Vagina (tissue), 2 donors: ENCODE results near the gene TRIM47.

Experiments used
- POLR2A ChIP-seq, 2 donors: fragments of 450-650 bp; IDR thresholded peaks; one replicate each; pipeline ENCODE4 v1.6.1; 2017; ENCODE audit warnings: antibody characterized with exemption in 2 of 2, mild to moderate bottlenecking in 2 of 2, moderate library complexity in 2 of 2
- POLR2AphosphoS5 ChIP-seq, 2 donors: sonication (generic); formaldehyde crosslinking; IDR thresholded peaks; one replicate each; pipeline ENCODE4 v1.9.0; 2017; ENCODE audit warnings: antibody characterized with exemption in 2 of 2, mild to moderate bottlenecking in 2 of 2, low read depth in 1 of 2; ENCODE audit not compliant: insufficient read depth in 1 of 2
- TF ChIP-seq, protein P1 (sequence below), 3 experiments: fragments of 450-650 bp in 2 of 3; fragments of 200-600 bp in 1 of 3; sonication (generic) in 1 of 3; IDR thresholded peaks; one replicate each; pipeline ENCODE4 v1.5.1; 2017 to 2019; ENCODE audit warnings: antibody characterized with exemption in 3 of 3, mild to moderate bottlenecking in 2 of 3, moderate library complexity in 2 of 3

DNA sequence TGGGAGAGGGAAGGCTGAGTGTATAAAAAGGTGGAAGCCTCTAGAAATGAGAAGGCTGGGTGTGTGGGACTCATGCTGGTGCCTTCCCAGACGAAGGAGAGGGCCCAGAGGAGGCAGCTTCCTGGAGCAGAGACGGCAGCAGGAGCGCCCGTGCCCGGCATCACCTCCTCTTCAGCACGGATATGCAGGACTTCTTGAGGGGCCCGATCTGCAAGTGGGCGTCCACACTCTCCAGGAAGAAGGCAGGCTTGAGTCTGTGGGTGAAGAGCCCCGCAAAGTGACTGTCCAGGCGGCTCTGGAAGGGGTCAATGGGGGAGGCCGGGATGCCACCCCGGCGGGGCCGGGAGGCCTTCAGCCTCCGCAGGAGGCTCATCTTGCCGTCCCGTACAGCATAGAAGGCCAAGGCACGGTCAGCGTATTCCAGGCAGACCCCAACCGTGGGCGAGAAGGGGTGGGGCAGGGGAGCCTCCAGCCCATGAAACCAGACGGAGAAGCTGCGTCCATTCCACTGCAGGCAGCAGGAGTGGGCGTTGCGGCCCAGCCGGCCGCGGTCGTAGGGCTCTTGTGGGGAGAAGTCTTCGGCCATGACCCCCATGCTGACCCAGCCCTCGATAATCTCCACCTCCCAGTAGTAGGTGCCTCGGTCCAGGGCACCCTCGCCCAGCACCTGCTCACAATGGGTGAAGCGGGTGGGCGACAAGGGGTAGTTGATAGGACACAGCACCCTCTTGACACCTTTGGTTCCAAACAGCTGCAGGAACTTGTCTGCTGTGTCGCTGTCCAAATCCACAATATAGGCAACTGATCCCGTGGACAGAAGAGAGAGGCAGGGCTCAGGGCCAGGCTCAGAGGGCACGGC, 3.8 kb downstream of the TRIM47 start:
- TF ChIP-seq, protein P1, sequence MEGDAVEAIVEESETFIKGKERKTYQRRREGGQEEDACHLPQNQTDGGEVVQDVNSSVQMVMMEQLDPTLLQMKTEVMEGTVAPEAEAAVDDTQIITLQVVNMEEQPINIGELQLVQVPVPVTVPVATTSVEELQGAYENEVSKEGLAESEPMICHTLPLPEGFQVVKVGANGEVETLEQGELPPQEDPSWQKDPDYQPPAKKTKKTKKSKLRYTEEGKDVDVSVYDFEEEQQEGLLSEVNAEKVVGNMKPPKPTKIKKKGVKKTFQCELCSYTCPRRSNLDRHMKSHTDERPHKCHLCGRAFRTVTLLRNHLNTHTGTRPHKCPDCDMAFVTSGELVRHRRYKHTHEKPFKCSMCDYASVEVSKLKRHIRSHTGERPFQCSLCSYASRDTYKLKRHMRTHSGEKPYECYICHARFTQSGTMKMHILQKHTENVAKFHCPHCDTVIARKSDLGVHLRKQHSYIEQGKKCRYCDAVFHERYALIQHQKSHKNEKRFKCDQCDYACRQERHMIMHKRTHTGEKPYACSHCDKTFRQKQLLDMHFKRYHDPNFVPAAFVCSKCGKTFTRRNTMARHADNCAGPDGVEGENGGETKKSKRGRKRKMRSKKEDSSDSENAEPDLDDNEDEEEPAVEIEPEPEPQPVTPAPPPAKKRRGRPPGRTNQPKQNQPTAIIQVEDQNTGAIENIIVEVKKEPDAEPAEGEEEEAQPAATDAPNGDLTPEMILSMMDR (IDR thresholded peaks at IDR 0.05), result no peak
- TF ChIP-seq POLR2A (IDR thresholded peaks at IDR 0.05) (no peak), POLR2AphosphoS5 (IDR thresholded peaks at IDR 0.05; ENCODE audit: insufficient read depth in 1 of 2, low read depth in 1 of 2) (no peak)
